Stimulated activated CD4-positive, alpha-beta T cell treated with anti-CD3 and anti-CD28 coated beads, Interleukin-4, amount 100 ng/mL, for 24 hours (primary cell): ENCODE measurements around the gene F13A1.
"Not testable (repeated sequence)": the region's sequence is repeated elsewhere in the genome, so short reads cannot be mapped to it uniquely, and the experiment has no call there.

ENCODE experiments used
- DNase-seq: peaks from one replicate; pipeline ENCODE4 v3.0.0-alpha.2; 2020

The F13A1 gene

DNA sequence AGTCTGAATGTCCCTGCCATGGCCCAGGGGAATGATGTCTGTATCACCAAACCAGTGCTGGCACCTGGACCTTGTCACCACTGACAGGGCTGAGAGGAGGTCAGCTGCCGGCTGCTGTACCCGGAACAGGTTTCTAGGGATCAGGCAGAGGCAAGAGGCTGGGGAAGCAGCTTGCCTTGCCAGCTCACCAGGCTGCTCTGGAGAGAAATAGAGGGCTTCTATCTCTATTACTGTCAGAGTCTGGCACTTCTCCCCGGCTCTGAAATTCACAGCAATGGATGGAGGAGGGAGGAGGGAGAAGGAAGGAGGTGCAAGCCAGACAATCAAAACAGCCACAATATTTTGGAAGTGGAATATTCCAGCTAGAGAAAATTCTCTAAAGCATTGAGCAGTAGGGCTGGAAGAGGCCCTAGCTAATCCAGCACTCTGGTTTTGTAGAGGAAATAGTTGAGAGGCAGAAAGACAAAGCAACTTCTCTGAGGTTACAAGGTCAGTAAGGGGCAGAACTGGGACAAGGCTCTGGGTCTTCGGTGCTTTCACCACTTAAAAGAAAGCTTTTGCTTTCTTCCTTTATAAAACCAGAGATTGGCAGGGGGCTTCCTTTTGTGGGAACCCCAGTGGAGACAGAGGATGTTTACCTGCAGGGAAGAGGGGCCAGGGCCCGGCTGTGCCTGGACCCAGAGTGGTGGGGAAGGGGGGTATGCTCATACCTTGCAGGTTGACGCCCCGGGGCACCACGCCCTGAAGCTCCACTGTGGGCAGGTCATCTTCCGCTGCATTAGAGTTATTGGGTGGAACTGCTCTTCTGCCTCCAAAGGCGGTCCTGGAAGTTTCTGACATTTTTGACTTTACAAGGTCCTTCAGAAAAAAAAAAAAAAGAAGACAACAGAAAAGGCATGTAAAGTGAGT is 2.4 kb downstream of the F13A1 start:
- no peak for DNase-seq

DNA sequence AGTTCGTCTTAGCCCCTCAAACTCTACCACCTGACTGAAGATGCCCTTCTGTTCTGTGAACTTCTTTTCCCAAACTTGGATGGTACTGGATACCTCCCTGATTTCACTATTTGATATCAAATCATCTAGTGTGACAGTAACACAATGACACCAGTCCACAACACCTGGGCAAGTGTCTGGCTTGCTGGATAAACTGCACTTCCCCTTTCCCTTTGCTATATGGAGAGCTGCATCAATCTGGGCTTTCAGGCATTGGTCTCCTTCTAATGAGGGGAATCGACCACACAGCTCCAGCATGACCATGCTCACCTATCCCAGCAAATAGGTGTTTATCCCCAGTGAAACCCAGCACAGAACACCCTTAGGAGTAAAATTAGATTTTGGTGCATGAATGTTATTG is 3.1 kb downstream of the F13A1 start:
- no peak for DNase-seq

DNA sequence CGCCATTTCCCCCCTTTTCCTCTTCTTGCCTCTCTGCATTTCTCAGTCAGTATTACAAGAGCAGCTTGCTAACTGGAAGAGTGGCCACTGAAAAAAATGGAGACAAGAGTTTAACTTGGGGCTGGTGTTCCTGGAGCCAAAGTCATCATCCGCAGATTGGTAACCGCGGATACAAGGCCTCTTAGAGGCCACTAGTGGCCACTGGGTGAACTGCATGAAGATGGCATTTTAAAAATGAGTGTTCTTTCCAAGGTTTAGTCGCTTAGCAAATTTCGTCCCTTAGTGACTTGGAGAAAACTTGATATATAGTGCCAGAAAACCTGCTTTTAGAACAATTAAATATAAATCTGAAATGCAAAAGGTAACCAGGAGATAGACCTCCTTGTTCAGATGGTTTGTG is 4.8 kb downstream of the F13A1 start:
- DNase-seq: peak; percentile 9

- DNase-seq: no peak
These were observed 5.9 kb downstream of the F13A1 start for GRCh38 chr6:6314596-6314995.

GRCh38 chr6:6312901-6313441 is 7.5 kb downstream of the F13A1 start:
- no peak for DNase-seq

- no peak for DNase-seq
These were observed 14.9 kb downstream of the F13A1 start for GRCh38 chr6:6305575-6305974.

DNA sequence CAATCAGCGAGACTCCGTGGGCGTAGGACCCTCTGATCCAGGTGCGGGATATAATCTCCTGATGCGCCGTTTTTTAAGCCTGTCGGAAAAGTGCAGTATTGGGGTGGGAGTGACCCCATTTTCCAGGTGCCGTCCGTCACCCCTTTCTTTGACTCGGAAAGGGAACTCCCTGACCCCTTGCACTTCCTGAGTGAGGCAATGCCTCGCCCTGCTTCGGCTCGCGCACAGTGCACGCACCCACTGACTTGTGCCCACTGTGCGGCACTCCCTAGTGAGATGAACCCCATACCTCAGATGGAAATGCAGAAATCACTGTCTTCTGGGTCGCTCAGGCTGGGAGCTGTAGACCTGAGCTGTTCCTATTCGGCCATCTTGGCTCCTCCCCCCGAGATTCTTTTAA is 20.1 kb downstream of the F13A1 start:
- not testable (repeated sequence) for DNase-seq

DNA sequence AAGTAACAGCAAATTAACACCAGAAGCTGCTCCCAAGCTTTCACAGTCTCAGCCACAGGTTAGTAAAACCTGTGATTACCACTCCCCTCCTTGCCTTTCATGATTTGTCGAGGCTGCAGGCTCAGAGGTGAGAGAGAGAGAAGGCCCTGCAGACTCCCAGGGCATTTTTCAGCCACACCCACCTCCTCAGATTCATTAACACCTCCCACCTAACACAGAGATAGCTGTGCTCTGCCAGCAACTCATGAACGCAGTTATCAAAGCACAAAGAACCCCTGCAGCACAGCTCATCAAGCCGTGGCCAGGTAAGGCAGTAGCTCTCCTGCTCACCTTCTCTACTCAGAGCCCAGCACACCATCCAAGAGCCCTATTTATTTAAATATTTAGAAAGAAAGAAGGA is 27.1 kb downstream of the F13A1 start:
- DNase-seq: no peak

DNA sequence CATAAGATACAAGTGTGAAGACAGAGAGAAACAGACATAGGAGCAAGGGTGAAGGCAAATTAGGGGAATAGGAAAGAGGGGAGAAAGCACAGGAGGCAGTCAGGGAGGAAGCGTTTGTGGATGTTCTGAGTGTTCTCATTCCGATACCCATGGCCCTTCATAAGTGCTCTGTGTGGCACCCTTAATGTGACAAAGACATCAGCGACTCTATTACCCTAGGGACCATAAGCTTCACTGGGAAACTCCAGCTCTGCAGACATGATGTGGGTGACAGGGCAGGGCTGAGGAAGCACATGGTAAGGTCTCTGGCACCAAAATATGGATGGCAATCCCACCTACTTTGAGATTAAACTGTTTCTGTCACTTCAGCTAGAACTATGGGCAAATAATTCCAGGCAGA is 33.0 kb downstream of the F13A1 start:
- no peak for DNase-seq

GRCh38 chr6:6285679-6286078 is 34.8 kb downstream of the F13A1 start:
- DNase-seq: no peak

GRCh38 chr6:6284221-6284966 is 36.1 kb downstream of the F13A1 start:
- DNase-seq: no peak

DNA sequence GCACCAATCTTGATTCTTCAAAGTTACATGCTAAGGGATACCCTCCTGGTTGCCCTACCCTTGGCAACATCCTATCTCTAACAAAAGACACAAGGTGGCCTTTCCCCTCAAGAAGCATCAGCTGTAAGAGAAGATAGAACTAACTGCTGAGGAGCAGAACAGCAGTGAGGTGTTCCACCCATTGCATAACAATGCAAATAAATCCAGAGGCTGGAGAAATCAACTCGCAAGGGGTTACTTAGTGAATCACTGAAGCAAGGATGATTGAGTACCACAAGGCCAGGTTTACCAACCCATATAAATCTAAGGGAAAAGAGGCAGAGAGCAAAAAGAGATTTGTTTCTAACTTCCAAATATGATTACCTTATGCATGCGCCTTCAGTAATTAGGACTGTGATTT is 36.7 kb downstream of the F13A1 start:
- DNase-seq: no peak

- no peak for DNase-seq
These were observed 37.7 kb downstream of the F13A1 start for GRCh38 chr6:6282716-6283115.

DNA sequence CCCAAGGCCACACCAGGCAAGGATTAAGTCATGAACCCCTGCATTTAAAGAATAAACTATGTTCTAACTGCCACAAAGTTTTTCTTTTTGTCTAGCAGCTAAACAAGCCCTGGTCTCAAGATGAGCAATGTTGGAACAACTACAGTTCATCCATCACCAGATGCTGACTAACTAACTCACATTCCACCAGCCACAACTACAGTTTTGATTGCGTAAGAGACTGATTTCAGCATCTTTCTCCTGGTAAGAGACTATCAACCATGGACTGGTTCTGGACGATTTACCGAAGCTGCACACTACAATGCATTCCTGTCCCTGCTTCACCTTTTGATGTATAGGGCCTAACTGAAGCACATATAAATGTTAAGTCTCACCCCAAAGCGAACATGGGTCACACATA is 43.0 kb downstream of the F13A1 start:
- no peak for DNase-seq

DNA sequence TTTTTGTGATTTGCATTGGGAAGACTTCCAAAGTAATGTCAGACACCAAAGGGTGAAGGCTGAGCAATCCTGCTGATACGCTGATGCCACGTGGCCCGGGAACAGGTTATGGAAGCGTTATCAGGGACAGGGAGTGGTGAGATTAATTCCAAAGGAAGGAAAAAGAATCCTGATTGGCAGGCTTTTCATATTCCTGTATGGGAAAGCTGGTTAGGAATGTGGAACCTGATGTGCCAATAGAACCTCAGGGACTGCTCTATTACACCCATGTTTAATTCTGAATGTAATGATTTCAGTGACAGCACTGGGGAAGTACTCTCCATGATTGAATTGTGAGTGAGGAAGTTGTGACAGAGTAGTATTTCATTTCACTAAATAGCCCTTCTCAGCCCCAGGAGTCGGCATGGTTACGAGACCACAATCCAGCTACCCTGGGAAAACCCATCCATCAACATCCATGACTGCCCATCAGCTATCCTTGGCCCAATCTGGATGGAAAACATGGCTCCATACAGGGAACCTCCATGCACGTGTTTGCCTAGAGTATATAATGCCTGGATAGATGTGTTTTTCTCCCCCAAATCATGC is 49.4 kb downstream of the F13A1 start:
- DNase-seq: no peak

- DNase-seq: no peak
These were observed 60.2 kb downstream of the F13A1 start for GRCh38 chr6:6260196-6260722.

- DNase-seq: no peak
These were observed 63.6 kb downstream of the F13A1 start for GRCh38 chr6:6256886-6257285.

DNA sequence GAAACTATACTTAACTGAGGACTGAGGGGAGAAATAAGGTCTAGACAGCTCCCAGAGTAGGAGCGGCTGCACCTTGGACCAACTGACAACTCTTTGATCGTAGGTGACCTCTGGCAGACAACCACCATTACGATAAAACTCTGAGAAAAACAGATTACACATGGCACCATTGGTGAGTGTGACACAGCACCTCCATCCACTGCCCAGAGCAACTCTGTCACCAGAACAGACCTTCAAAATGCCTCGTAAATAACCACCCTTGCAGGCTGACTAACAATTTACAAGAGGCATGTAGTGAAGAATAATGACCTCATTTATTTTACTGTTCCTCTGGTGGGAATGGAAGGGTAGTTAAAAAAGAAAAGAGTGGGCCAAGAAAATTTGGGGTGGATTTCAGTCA is 64.2 kb downstream of the F13A1 start:
- no peak for DNase-seq

GRCh38 chr6:6251555-6252280 is 68.7 kb downstream of the F13A1 start:
- DNase-seq: no peak

- no peak for DNase-seq
These were observed 71.8 kb downstream of the F13A1 start for GRCh38 chr6:6248651-6249050.

- DNase-seq: no peak
These were observed 73.9 kb downstream of the F13A1 start for GRCh38 chr6:6246544-6246943.

DNA sequence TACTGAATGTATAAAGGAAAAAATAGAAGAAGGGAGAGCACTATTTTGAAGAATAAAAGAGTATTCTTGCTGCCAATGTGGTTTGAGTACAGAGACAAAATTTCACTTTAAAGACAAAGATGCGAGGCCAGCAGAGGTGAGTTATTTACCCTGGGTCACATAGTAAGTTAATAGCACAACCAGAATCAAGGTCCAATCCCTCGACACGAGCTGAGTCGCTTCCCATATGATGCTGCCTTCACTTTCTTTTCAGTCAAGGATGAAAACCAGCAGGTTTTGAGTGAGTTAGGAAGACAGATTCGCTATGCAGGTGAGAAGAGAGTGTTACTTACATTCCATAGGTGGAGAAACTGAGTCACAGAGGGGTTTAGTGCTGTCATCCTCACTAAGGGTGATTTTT is 75.8 kb downstream of the F13A1 start:
- DNase-seq: no peak

DNA sequence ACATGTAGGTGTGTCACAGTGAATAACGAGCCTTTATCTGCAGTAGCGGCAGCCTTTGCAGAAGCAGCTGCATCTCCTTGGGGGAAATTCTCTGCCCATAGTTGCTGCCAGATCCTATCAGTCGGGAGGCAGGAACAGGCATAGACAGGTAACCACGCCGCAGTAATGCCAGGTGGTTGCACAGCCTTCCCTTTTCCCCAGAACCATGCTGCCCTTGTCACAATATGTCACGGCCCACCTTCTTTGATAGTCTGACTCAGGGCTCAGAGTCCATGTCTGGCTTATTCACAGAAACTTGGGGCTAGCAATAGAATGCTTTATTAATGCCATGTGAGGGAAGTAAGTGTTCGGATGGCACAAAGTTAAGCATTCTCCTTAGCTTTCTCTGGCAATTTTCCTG is 76.6 kb downstream of the F13A1 start:
- no peak for DNase-seq
